SH-SY5Y (cell line): ENCODE measurements around the gene CCER1.

Experiments
- GATA2 ChIP-seq: IDR thresholded peaks from 2 replicates; pipeline ENCODE4 v1.6.1; 2011; ENCODE audit warnings: mild to moderate bottlenecking, low read depth, low read length
- GATA3 ChIP-seq: IDR thresholded peaks from 2 replicates; pipeline ENCODE4 v1.6.1; 2011; ENCODE audit warnings: low read depth, mild to moderate bottlenecking, low read length, moderate library complexity

DNA sequence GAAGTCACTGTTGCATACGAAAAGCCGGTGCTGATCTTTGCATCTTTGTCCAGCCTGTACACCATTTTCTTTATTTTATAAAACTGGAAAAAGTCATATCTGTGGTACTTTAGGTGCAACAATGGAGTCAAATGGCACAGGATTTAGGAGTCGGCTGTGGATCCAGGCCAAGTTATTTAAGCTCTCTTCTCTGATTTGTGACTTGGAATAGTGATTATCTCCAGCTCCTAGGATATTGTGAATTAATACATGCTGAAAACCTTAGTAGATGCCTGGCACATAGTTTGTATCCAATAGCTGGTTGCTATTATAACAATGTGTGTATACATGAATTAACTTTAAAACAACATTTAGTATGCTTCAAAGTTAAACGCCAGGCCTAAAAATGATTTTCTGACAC, 6.2 kb upstream of the CCER1 start:
- no peak for TF ChIP-seq GATA2
- TF ChIP-seq GATA3 = no peak
